MM.1S (cell line): Measurements from ENCODE around the gene ADAM21.

ENCODE experiments used
- DNase-seq: peaks from one replicate; pipeline ENCODE4 v3.0.0-alpha.2; 2015
- H2AFZ ChIP-seq: fragments of 300-600 bp; sonication (generic); 2 replicates; pipeline ENCODE4 v1.6.0; 2016; ENCODE audit warnings: antibody characterized with exemption, low read length
- H3F3A ChIP-seq: fragments of 300-600 bp; sonication (generic); 2 replicates; pipeline ENCODE4 v1.6.1; 2016; ENCODE audit warnings: mild to moderate bottlenecking, antibody characterized with exemption, low read length, moderate library complexity, mixed read lengths; ENCODE audit not compliant: insufficient read depth
- H3K27ac ChIP-seq: fragments of 300-600 bp; sonication (generic); 2 replicates; pipeline ENCODE4 v1.5.1; 2016; ENCODE audit warnings: mild to moderate bottlenecking, low read length
- H3K27me3 ChIP-seq: fragments of 300-600 bp; sonication (generic); replicated peaks from 2 replicates; pipeline ENCODE4 v1.6.0; 2016; ENCODE audit warnings: low read length; ENCODE audit not compliant: insufficient read depth
- H3K36me3 ChIP-seq: fragments of 300-600 bp; sonication (generic); replicated peaks from 2 replicates; pipeline ENCODE4 v1.6.1; 2016; ENCODE audit warnings: mild to moderate bottlenecking, low read length, mixed read lengths; ENCODE audit not compliant: insufficient read depth
- H3K4me1 ChIP-seq: fragments of 300-600 bp; sonication (generic); 2 replicates; pipeline ENCODE4 v1.6.1; 2016; ENCODE audit warnings: low read length, mixed read lengths
- H3K4me2 ChIP-seq: fragments of 300-600 bp; sonication (generic); 2 replicates; pipeline ENCODE4 v1.6.0; 2016; ENCODE audit warnings: low read depth, low read length
- H3K4me3 ChIP-seq: fragments of 300-600 bp; sonication (generic); 2 replicates; pipeline ENCODE4 v1.5.1; 2016; ENCODE audit warnings: low read length, mixed read lengths
- H3K79me2 ChIP-seq: fragments of 300-600 bp; sonication (generic); 2 replicates; pipeline ENCODE4 v1.6.1; 2016; ENCODE audit warnings: mixed run types, low read length, mixed read lengths
- H3K9ac ChIP-seq: fragments of 300-600 bp; sonication (generic); 2 replicates; pipeline ENCODE4 v1.6.1; 2016; ENCODE audit warnings: low read length, mixed read lengths
- H3K9me2 ChIP-seq: fragments of 300-600 bp; sonication (generic); replicated peaks from 2 replicates; pipeline ENCODE4 v1.6.1; 2016; ENCODE audit warnings: mild to moderate bottlenecking, low read length, mixed read lengths; ENCODE audit not compliant: insufficient read depth
- H3K9me3 ChIP-seq: fragments of 300-600 bp; sonication (generic); replicated peaks from 2 replicates; pipeline ENCODE4 v1.6.1; 2016; ENCODE audit warnings: mild to moderate bottlenecking, low read length, mixed read lengths; ENCODE audit not compliant: insufficient read depth
- H4K20me1 ChIP-seq: fragments of 300-600 bp; sonication (generic); 2 replicates; pipeline ENCODE4 v1.6.1; 2016; ENCODE audit warnings: mild to moderate bottlenecking, low read length, moderate library complexity, mixed read lengths; ENCODE audit not compliant: insufficient read depth
- CTCF ChIP-seq: fragments of 300-600 bp; sonication (generic); IDR thresholded peaks from 2 replicates; pipeline ENCODE4 v1.5.1; 2016; ENCODE audit warnings: antibody characterized with exemption, low read length, mixed read lengths
- EZH2 ChIP-seq: fragments of 300-600 bp; sonication (generic); optimal IDR thresholded peaks from 2 replicates; pipeline ENCODE3; 2017; ENCODE audit warnings: low read depth, mild to moderate bottlenecking, antibody characterized with exemption, low read length, mixed read lengths
- EZH2phosphoT487 ChIP-seq: fragments of 300-600 bp; sonication (generic); IDR thresholded peaks from 2 replicates; pipeline ENCODE4 v1.6.1; 2018; ENCODE audit warnings: antibody characterized with exemption, low read length

Gene ADAM21

GRCh38 chr14:70489579-70490200 is 37.7 kb downstream of the ADAM21 start:
- H3K27ac ChIP-seq = no peak overlapping the region
- DNase-seq = no peak
- H3K79me2 ChIP-seq = no peaks in the 10 kb centered on the region
- no peaks in the 10 kb centered on the region for H3K9me2 ChIP-seq
- H3K9me3 ChIP-seq = no peaks in the 10 kb centered on the region
- H3F3A ChIP-seq = no peaks in the 10 kb centered on the region
- TF ChIP-seq EZH2phosphoT487 (no peak), CTCF (no peak), EZH2 (no peak)
- no peak overlapping the region for H3K9ac ChIP-seq
- H2AFZ ChIP-seq = no peak overlapping the region
- no peaks in the 10 kb centered on the region for H4K20me1 ChIP-seq
- no peaks in the 10 kb centered on the region for H3K27me3 ChIP-seq
- no peak overlapping the region for H3K4me3 ChIP-seq
- no peaks in the 10 kb centered on the region for H3K4me1 ChIP-seq
- no peak overlapping the region for H3K4me2 ChIP-seq
- H3K36me3 ChIP-seq = no peaks in the 10 kb centered on the region

GRCh38 chr14:70498191-70498590 is 46.2 kb downstream of the ADAM21 start:
- H4K20me1 ChIP-seq = no peaks in the 10 kb centered on the region
- no peaks in the 10 kb centered on the region for H3K9me3 ChIP-seq
- H3K27ac ChIP-seq = no peak overlapping the region
- H3K79me2 ChIP-seq = no peaks in the 10 kb centered on the region
- no peak for DNase-seq
- no peaks in the 10 kb centered on the region for H3K36me3 ChIP-seq
- H3K27me3 ChIP-seq = no peaks in the 10 kb centered on the region
- no peak overlapping the region for H3K4me2 ChIP-seq
- no peak overlapping the region for H3K9ac ChIP-seq
- H3K4me1 ChIP-seq = no peaks in the 10 kb centered on the region
- TF ChIP-seq CTCF (no peak), EZH2 (no peak), EZH2phosphoT487 (no peak)
- H2AFZ ChIP-seq = no peak overlapping the region
- H3F3A ChIP-seq = no peaks in the 10 kb centered on the region
- H3K9me2 ChIP-seq = no peaks in the 10 kb centered on the region
- no peak overlapping the region for H3K4me3 ChIP-seq
